Mesothelial cell of epicardium (in vitro differentiated cells): Measurements from ENCODE around the gene REG3A. TPM values are rescaled to one million over a fixed set of nuclear protein-coding genes. Genes with fewer than 3 reads are reported as not detected.

Source experiments
- DNase-seq, 2 experiments: peaks; one replicate each; pipeline ENCODE4 v3.0.0; 2021; ENCODE audit warnings: low spot score in 2 of 2; ENCODE audit not compliant: unreplicated experiment in 2 of 2
- H3K27ac Mint-ChIP-seq: 2 replicates; pipeline ENCODE4 v1.8.0; 2021; ENCODE audit warnings: mixed read lengths
- H3K27me3 Mint-ChIP-seq: 2 replicates; pipeline ENCODE4 v1.8.0; 2021; ENCODE audit warnings: low read depth, mixed read lengths
- H3K36me3 Mint-ChIP-seq: 2 replicates; pipeline ENCODE4 v1.8.0; 2021; ENCODE audit warnings: mixed read lengths
- H3K4me1 Mint-ChIP-seq: 2 replicates; pipeline ENCODE4 v1.8.0; 2021; ENCODE audit warnings: mixed read lengths
- H3K4me3 Mint-ChIP-seq: 2 replicates; pipeline ENCODE4 v1.8.0; 2021; ENCODE audit warnings: mild to moderate bottlenecking, moderate library complexity, mixed read lengths
- H3K9me3 Mint-ChIP-seq: 2 replicates; pipeline ENCODE4 v1.8.0; 2021; ENCODE audit warnings: mixed read lengths
- CTCF ChIP-seq: fragments of 200-600 bp; sonication (generic); IDR thresholded peaks from one replicate; pipeline ENCODE4 v1.5.0; 2021; ENCODE audit warnings: antibody characterized with exemption; ENCODE audit not compliant: unreplicated experiment
- total RNA-seq: library from RNA; stranded (reverse); gene quantifications from 3 replicates; pipeline ENCODE4 v1.2.1, GENCODE V29; 2021

Gene REG3A
- total RNA-seq, 1 donor from 2014 or later: not detected

GRCh38 chr2:79180092-79180491, 20.5 kb upstream of the REG3A start:
- H3K27me3 Mint-ChIP-seq: no peaks in the 10 kb centered on the region
- DNase-seq: no peak
- peaks cover 22% of the 10 kb centered on the region for H3K9me3 Mint-ChIP-seq
- no peak for TF ChIP-seq CTCF
- H3K36me3 Mint-ChIP-seq: peaks cover 1% of the 10 kb centered on the region
- H3K4me1 Mint-ChIP-seq: peaks cover 4% of the 10 kb centered on the region
- H3K27ac Mint-ChIP-seq: no peak overlapping the region
- no peak overlapping the region for H3K4me3 Mint-ChIP-seq

- Mint-ChIP-seq H3K27ac (no peak overlapping the region), H3K27me3 (no peaks in the 10 kb centered on the region), H3K9me3 (peaks cover 22% of the 10 kb centered on the region), H3K4me1 (peaks cover 4% of the 10 kb centered on the region), H3K4me3 (no peak overlapping the region), H3K36me3 (peaks cover 1% of the 10 kb centered on the region)
- DNase-seq: no peak
- TF ChIP-seq CTCF: no peak
Observed at GRCh38 chr2:79179036-79179435, 19.5 kb upstream of the REG3A start.

- Mint-ChIP-seq H3K4me1 (peaks cover 4% of the 10 kb centered on the region), H3K27ac (no peak overlapping the region), H3K27me3 (no peaks in the 10 kb centered on the region), H3K4me3 (no peak overlapping the region), H3K36me3 (peaks cover 1% of the 10 kb centered on the region), H3K9me3 (peaks cover 18% of the 10 kb centered on the region)
- no peak for DNase-seq
- no peak for TF ChIP-seq CTCF
Observed at GRCh38 chr2:79178076-79178674, 18.6 kb upstream of the REG3A start.

- Mint-ChIP-seq H3K27me3 (no peaks in the 10 kb centered on the region), H3K27ac (no peak overlapping the region), H3K9me3 (peaks cover 10% of the 10 kb centered on the region), H3K4me3 (no peak overlapping the region), H3K4me1 (no peaks in the 10 kb centered on the region), H3K36me3 (no peaks in the 10 kb centered on the region)
- TF ChIP-seq CTCF: no peak
- DNase-seq: no peak
Observed at GRCh38 chr2:79171348-79171958, 11.9 kb upstream of the REG3A start.

GRCh38 chr2:79162801-79163200, 3.2 kb upstream of the REG3A start:
- TF ChIP-seq CTCF: no peak
- Mint-ChIP-seq H3K4me1 (peaks cover 4% of the 10 kb centered on the region), H3K9me3 (peaks cover 4% of the 10 kb centered on the region), H3K27ac (no peak overlapping the region), H3K36me3 (no peaks in the 10 kb centered on the region), H3K4me3 (no peak overlapping the region), H3K27me3 (peaks cover 18% of the 10 kb centered on the region)
- no peak for DNase-seq
